Upper lobe of left lung (tissue), 6 donors: ENCODE data around the gene CEP19. TPM values are rescaled to one million over a fixed set of nuclear protein-coding genes. Genes with fewer than 3 reads are reported as not detected.
A peak's percentile ranks its signal among the peaks of the same experiment; 100 is the strongest.

ENCODE experiments used
- ATAC-seq, 2 donors: fragments of 200-7000 bp; cut with Tn5 transposase; one replicate each; pipeline ENCODE4 v1.9.1; 2022; ENCODE audit warnings: mild to moderate bottlenecking in 2 of 2, moderate library complexity in 2 of 2; ENCODE audit not compliant: low FRiP score in 2 of 2
- DNase-seq, 2 donors: peaks; one replicate each; pipeline ENCODE4 v3.0.0-alpha.2; 2019 to 2020
- H3K27ac ChIP-seq, 4 donors: fragments of 200-600 bp; sonication (generic); one replicate each; pipeline ENCODE4 v1.5.1; 2016 to 2019
- H3K27me3 ChIP-seq, 4 donors: fragments of 200-600 bp; sonication (generic); one replicate each; pipeline ENCODE4 v1.5.1; 2017 to 2019
- H3K36me3 ChIP-seq, 4 donors: fragments of 200-600 bp; sonication (generic); one replicate each; pipeline ENCODE4 v1.5.1; 2016 to 2019
- H3K4me1 ChIP-seq, 4 donors: fragments of 200-600 bp; sonication (generic); one replicate each; pipeline ENCODE4 v1.5.1; 2018 to 2019
- H3K4me3 ChIP-seq, 4 donors: fragments of 200-600 bp; sonication (generic); one replicate each; pipeline ENCODE4 v1.5.1; 2017 to 2019; ENCODE audit warnings: mild to moderate bottlenecking in 2 of 4, moderate library complexity in 1 of 4
- H3K9me3 ChIP-seq, 4 donors: fragments of 200-600 bp; sonication (generic); one replicate each; pipeline ENCODE4 v1.5.1; 2018 to 2019
- EP300 ChIP-seq, 4 donors: sonication (generic); formaldehyde crosslinking; IDR thresholded peaks; one replicate each; pipeline ENCODE4 v1.5.1; 2017; ENCODE audit warnings: antibody characterized with exemption in 4 of 4, control low read depth in 2 of 4
- POLR2A ChIP-seq, 4 donors: fragments of 450-650 bp; IDR thresholded peaks; one replicate each; pipeline ENCODE4 v1.5.1; 2016 to 2017; ENCODE audit warnings: antibody characterized with exemption in 4 of 4, mild to moderate bottlenecking in 2 of 4
- POLR2AphosphoS5 ChIP-seq, 2 donors: sonication (generic); formaldehyde crosslinking; IDR thresholded peaks; one replicate each; pipeline ENCODE4 v1.5.1; 2017; ENCODE audit warnings: antibody characterized with exemption in 2 of 2
- WGBS, 2 donors: methylation state at CpG; one replicate each; pipeline ENCODE4 v1.1.5; 2017 to 2018; 5-methylcytosine and 5-hydroxymethylcytosine counted together
- total RNA-seq, 6 donors: library from RNA; depleted of rRNA in 4 of 6; stranded (reverse); fragments of >200 nt in 4 of 6; gene quantifications; one replicate each; pipeline versions ENCODE4 v1.1.0 to v1.2.1, GENCODE V29; 2016 to 2021
- TF ChIP-seq, protein P1 (sequence below), 6 experiments: fragments of 450-650 bp in 4 of 6; fragments of 200-600 bp in 2 of 6; sonication (generic) in 2 of 6; IDR thresholded peaks; one replicate each; pipeline ENCODE4 v1.5.1; 2016 to 2019; ENCODE audit warnings: antibody characterized with exemption in 6 of 6
- donor health status: DM: no; HTN: no; CAD: no; lungs with moderate emphysema.
- donor health status: DM: no; HTN: yes; CAD: no; lungs with severe emphysema.

Gene CEP19
- total RNA-seq, 6 donors from 2014 or later = 1.2 to 9.0 (median 2.6) TPM

DNA sequence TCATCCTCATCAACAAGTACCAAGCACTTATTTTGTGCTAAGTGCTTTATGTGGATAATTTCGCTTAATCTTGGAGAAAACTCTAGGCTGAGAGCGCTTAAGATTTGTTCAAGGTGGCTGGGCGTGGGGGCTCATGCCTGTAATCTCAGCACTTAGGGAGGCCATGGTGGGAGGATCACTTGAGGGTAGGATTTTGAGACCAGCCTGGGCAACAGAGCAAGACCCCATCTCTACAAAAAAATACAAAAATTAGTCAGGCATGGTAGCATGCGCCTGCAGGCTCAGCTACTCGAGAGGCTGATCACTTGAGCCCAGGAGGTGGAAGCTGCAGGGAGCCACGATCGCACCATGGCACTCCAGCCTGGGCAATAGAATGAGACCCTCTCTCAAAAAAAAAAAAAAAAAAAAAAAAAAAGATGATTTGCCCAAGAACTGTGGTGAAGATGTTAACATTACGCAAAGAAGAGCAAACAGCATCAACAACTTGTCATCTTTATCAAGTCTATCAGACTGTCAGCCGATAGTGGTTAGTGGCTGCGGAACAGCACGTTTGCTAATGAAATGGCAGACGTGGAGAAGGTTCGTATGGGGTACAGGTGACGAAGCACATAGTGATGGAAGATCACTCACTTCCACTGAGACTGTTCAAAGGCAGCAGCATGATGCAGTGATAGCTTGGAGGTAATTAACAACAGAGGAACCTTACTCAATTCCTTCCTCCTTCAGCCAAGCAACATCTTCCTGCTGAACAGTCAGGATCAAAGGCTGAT, 44.8 kb downstream of the CEP19 start:
- Histone ChIP-seq H3K4me1 (peaks cover 6 to 9% (median 6%) of the 10 kb centered on the region in 4 donors), H3K27me3 (no peaks in the 10 kb centered on the region), H3K36me3 (peaks cover 0 to 7% (median 0%) of the 10 kb centered on the region in 4 donors), H3K9me3 (no peaks in the 10 kb centered on the region), H3K4me3 (no peak overlapping the region), H3K27ac (no peak overlapping the region)
- ATAC-seq (no peak), DNase-seq (no peak)
- 90 to 91% methylated on average over 14 of the region's 14 CpGs for WGBS, 2 donors
- TF ChIP-seq EP300 (IDR thresholded peaks at IDR 0.05) = no peak
- no peak for TF ChIP-seq POLR2A (IDR thresholded peaks at IDR 0.05)
- TF ChIP-seq, protein P1, sequence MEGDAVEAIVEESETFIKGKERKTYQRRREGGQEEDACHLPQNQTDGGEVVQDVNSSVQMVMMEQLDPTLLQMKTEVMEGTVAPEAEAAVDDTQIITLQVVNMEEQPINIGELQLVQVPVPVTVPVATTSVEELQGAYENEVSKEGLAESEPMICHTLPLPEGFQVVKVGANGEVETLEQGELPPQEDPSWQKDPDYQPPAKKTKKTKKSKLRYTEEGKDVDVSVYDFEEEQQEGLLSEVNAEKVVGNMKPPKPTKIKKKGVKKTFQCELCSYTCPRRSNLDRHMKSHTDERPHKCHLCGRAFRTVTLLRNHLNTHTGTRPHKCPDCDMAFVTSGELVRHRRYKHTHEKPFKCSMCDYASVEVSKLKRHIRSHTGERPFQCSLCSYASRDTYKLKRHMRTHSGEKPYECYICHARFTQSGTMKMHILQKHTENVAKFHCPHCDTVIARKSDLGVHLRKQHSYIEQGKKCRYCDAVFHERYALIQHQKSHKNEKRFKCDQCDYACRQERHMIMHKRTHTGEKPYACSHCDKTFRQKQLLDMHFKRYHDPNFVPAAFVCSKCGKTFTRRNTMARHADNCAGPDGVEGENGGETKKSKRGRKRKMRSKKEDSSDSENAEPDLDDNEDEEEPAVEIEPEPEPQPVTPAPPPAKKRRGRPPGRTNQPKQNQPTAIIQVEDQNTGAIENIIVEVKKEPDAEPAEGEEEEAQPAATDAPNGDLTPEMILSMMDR (IDR thresholded peaks at IDR 0.05) = no peak
- TF ChIP-seq POLR2AphosphoS5 (IDR thresholded peaks at IDR 0.05) = no peak

DNA sequence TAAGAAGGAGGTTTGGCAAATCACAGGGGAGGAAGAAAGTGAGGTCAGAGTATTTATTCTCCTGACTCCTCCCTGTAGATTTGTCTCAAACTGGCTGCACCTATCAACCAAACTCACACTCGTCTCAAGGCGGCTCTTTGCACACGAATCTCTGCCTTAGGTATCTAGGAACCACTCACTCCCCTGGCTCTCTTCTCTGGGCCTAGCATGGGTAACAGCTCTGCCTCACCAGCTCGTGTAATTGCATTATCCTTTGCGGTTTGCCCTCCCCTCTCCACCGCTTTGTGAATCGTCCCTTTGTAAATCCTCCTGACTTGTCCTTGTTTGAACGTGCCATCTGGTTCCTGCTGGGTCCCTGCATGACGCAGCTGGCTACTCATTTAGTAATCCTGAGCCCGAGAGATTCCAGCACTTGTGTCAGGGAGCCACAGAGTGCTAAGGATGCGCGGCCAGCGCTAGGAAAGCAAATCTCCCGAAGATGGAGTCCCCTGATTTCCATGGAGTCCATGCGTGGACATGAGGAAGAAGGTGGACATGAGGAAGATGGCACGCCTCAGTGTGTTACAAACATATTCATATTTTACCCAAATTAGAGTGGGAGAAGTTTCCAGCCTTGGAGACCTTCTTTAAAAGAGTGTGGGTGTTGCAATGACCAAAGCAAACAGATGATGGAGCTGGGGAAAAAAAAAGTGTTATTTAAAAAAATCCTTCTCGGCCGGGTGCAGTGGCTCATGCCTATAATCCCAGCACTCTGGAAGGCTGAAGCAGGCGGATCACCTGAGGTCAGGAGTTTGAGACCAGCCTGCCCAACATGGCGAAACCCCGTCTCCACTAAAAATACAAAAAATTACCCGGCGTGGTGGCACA, 45.8 kb downstream of the CEP19 start:
- Histone ChIP-seq H3K9me3 (no peaks in the 10 kb centered on the region), H3K4me1 (peaks cover 6 to 9% (median 6%) of the 10 kb centered on the region in 4 donors), H3K36me3 (peaks cover 0 to 17% (median 0%) of the 10 kb centered on the region in 4 donors), H3K27me3 (no peaks in the 10 kb centered on the region), H3K4me3 (no peak overlapping the region), H3K27ac (no peak overlapping the region)
- 68 to 69% methylated on average over 23 of the region's 23 CpGs for WGBS, 2 donors
- no peak for DNase-seq
- TF ChIP-seq, protein P1 (IDR thresholded peaks at IDR 0.05) = no peak
- TF ChIP-seq EP300 (IDR thresholded peaks at IDR 0.05) (no peak), POLR2A (IDR thresholded peaks at IDR 0.05) (no peak), POLR2AphosphoS5 (IDR thresholded peaks at IDR 0.05) (no peak)
- ATAC-seq = no peak

DNA sequence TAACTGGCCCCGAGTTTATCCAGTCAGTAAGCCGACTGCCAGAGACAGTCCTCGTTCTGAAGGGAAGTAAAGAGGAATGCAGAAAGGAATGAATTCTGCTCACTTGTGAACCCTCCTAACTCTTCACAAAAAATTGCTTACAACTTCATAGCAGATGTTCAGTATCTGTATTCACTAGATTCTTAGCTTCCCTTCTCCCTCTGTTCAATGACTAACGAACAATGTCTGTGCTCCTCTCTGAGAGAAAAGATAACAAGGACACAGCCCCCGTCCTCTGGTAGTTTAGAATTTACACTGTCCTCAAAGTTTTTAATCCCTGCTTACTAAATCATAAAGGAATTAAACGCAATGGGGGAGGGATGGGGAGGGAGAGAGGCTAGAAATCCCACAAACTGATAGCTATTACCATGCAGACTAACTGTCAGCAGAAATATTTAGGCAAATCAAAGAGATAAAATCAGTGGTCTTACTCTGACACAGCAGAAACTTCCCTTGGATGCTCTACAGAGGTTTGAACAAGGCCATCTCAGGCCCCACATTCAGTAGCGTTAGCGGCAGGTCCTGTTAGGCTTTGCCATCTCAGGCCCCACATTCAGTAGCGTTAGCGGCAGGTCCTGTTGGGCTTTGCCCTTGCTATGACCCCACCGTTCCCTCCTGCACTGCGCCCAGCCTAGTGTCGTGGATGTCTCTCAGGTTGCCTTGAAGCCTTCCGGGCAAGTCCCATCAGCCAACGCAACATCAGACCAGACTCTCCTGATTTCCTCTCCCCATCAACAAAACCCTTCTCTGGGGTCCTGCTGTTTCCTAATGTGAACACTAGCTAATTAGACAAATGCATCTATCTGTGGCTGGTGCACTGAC, 49.1 kb downstream of the CEP19 start:
- DNase-seq = no peak
- TF ChIP-seq EP300 (IDR thresholded peaks at IDR 0.05) = no peak
- TF ChIP-seq POLR2A (IDR thresholded peaks at IDR 0.05) = no peak
- TF ChIP-seq, protein P1 (IDR thresholded peaks at IDR 0.05) = no peak
- TF ChIP-seq POLR2AphosphoS5 (IDR thresholded peaks at IDR 0.05) = no peak

DNA sequence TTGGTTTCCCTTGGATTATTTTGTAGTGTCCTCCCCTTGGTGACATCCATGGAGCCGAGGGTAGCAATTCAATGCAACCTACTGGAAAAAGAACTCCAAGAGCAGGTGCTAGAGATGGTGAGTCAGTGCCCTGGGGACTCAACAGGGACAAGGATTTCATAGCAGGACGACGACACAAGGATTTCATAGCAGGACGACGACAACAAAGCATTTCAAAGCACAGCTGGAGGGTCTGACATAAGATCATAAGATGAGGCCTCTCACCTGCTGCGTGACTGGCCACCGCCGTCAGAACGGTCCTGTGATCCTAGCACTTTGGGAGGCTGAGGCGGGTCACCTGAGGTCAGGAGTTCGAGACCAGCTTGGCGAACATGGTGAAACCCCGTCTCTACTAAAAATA, 50.0 kb downstream of the CEP19 start:
- Histone ChIP-seq H3K27ac (peak overlapping the region in 1 of 4 donors; percentile 34), H3K4me1 (peaks cover 0 to 5% (median 0%) of the 10 kb centered on the region in 4 donors), H3K4me3 (no peak overlapping the region), H3K9me3 (no peaks in the 10 kb centered on the region), H3K36me3 (peaks cover 0 to 53% (median 17%) of the 10 kb centered on the region in 4 donors), H3K27me3 (no peaks in the 10 kb centered on the region)
- 89 to 94% methylated on average over 12 to 13 of the region's 13 CpGs for WGBS, 2 donors
- TF ChIP-seq, protein P1 (IDR thresholded peaks at IDR 0.05) = no peak
- TF ChIP-seq POLR2A (IDR thresholded peaks at IDR 0.05) (no peak), EP300 (IDR thresholded peaks at IDR 0.05) (no peak), POLR2AphosphoS5 (IDR thresholded peaks at IDR 0.05) (no peak)
- ATAC-seq (no peak), DNase-seq (no peak)

More for the DNA sequence above, 49.1 kb downstream of the CEP19 start:
- Histone ChIP-seq H3K36me3 (peaks cover 0 to 44% (median 13%) of the 10 kb centered on the region in 4 donors), H3K4me1 (peaks cover 0 to 5% (median 0%) of the 10 kb centered on the region in 4 donors), H3K27ac (peak overlapping the region in 1 of 4 donors; percentile 34), H3K27me3 (no peaks in the 10 kb centered on the region), H3K9me3 (no peaks in the 10 kb centered on the region), H3K4me3 (no peak overlapping the region)
- no peak for ATAC-seq
- 69 to 74% methylated on average over 8 to 15 of the region's 15 CpGs for WGBS, 2 donors
